Natural killer cell treated with Interleukin-12 subunit alpha and Interleukin-12 subunit beta and Interleukin-15 and Interleukin-18, amount 100 ng/mL, for 72 hours (primary cell): ENCODE measurements around the gene FAM24B. TPM values are rescaled to one million over a fixed set of nuclear protein-coding genes. Genes with fewer than 3 reads are reported as not detected.

Experiments used
- ATAC-seq, 2 donors: fragments of 150-1000 bp; cut with Tn5 transposase in 1 of 2; sonication (Bioruptor Pico), chemical (Tn5 transposase) in 1 of 2; 2 replicates each; pipeline ENCODE4 v1.10.0; 2021
- DNase-seq: peaks from one replicate; pipeline ENCODE4 v3.0.0; 2022; ENCODE audit warnings: low spot score
- H3K27ac Mint-ChIP-seq, 2 donors: 1 replicate in 1 of 2; 2 replicates in 1 of 2; pipeline ENCODE4 v1.8.0; 2022; ENCODE audit warnings: mixed read lengths in 2 of 2, mild to moderate bottlenecking in 1 of 2, moderate library complexity in 1 of 2
- H3K27me3 Mint-ChIP-seq, 2 donors: 1 replicate in 1 of 2; 2 replicates in 1 of 2; pipeline ENCODE4 v1.8.0; 2022; ENCODE audit warnings: mixed read lengths in 2 of 2
- H3K36me3 Mint-ChIP-seq: one replicate; pipeline ENCODE4 v1.8.0; 2022; ENCODE audit warnings: mixed read lengths
- H3K4me1 Mint-ChIP-seq, 2 donors: 1 replicate in 1 of 2; 2 replicates in 1 of 2; pipeline ENCODE4 v1.8.0; 2022; ENCODE audit warnings: low read depth in 2 of 2, mixed read lengths in 2 of 2, mild to moderate bottlenecking in 1 of 2
- H3K4me3 Mint-ChIP-seq: one replicate; pipeline ENCODE4 v1.8.0; 2022; ENCODE audit warnings: mixed read lengths
- H3K9me3 Mint-ChIP-seq: 2 replicates; pipeline ENCODE4 v1.8.0; 2022; ENCODE audit warnings: mixed read lengths
- total RNA-seq, 2 donors: library from RNA; stranded (reverse); gene quantifications; one replicate each; pipeline ENCODE4 v1.2.3, GENCODE V29; 2022

Gene FAM24B
- total RNA-seq, 2 donors from 2014 or later, result 3.0 to 19.7 TPM

DNA sequence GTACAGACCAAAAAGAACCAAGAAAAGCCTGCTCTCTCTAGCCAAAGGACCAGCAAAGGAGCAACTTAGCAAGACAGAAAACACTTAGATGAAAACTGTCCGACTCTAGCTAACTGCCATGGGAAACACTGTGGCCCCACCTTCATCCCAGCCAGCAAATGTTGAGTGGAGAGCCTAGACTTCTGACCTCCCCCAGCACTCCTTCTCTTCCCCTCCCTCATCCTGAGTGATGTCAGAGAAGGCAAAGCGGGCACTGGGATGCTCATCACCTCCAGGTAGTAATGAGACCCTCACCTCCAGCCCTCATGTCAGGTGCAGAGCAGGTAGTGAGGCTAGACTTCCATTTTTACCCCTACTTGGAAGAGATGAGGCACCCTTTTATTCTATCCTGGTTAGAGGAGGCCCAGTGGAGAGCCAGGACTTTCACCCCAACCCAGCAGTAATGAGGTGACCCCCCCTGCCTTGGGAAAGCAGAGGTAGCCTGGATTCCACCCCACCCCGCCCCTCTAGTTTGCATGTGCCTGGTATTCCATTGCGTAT lies 50.6 kb downstream of the FAM24B start:
- Mint-ChIP-seq H3K27me3 (peaks cover 11 to 13% of the 10 kb centered on the region in 2 donors), H3K36me3 (peaks cover 21% of the 10 kb centered on the region), H3K4me1 (no peaks in the 10 kb centered on the region), H3K4me3 (no peak overlapping the region), H3K27ac (no peak overlapping the region), H3K9me3 (no peaks in the 10 kb centered on the region)
- ATAC-seq (no peak), DNase-seq (no peak)

DNA sequence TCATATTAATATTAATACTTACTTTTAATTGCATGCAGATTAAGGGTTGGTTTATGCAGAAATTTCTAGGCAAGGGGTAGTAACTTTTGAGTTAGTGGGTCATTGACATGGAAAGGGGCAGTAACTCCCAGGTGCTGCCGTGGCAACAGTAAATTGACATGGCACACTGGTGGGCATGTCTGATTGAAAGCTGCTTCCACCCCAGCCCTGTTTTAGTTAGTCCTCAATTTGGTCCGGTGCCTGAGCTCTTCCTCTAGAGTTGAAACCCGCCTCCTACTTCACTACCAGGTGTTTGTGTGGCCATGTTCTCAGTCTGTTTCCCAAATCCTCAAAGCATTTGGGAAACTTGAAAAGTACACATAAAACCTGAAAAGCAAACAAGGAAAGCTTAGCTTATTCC lies 52.1 kb downstream of the FAM24B start:
- Mint-ChIP-seq H3K9me3 (no peaks in the 10 kb centered on the region), H3K27me3 (peaks cover 15 to 18% of the 10 kb centered on the region in 2 donors), H3K36me3 (peaks cover 15% of the 10 kb centered on the region), H3K4me3 (no peak overlapping the region), H3K4me1 (no peaks in the 10 kb centered on the region), H3K27ac (no peak overlapping the region)
- DNase-seq (no peak), ATAC-seq (no peak)

DNA sequence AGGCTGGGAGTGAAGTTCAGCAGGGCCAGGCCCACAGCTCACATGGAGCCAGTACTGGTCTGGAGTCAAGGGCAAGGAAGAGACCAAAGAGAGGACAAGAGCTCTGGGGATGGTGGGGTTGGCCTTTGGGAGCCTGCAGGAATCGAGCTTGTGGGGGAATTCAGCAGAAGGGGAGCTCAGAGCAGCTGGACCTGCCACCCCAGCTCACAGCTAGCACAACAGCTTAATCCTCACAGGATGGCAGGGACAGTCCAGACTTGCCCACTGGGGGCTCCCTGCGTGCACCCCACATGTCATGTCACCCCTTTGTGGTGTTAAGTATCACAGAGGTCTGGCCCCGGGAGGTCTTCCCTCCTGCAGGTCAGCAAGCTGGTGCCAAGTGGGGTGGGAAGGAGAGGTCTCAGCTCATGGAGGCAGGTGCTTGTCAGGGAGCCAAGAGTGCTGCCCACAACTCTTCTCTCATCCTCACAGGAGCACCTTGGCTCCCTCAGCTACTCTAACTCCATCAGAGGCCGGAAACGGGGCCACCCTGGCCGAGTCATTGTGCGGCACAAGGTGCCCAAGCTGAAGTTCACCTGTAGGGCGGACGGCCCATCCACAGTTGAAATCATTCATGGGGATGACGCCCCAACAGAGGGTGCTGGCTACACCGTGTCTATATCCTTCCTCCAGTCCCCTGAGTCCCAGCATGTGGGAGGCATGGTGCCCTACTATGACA lies 56.2 kb downstream of the FAM24B start:
- H3K36me3 Mint-ChIP-seq, result no peaks in the 10 kb centered on the region
- no peaks in the 10 kb centered on the region for H3K9me3 Mint-ChIP-seq
- H3K4me1 Mint-ChIP-seq, result no peaks in the 10 kb centered on the region
- no peak for DNase-seq
- peaks cover 42 to 49% of the 10 kb centered on the region in 2 donors for H3K27me3 Mint-ChIP-seq
- H3K4me3 Mint-ChIP-seq, result no peak overlapping the region
- H3K27ac Mint-ChIP-seq, result no peak overlapping the region
- peak in 1 of 2 donors; percentile 11 for ATAC-seq

DNA sequence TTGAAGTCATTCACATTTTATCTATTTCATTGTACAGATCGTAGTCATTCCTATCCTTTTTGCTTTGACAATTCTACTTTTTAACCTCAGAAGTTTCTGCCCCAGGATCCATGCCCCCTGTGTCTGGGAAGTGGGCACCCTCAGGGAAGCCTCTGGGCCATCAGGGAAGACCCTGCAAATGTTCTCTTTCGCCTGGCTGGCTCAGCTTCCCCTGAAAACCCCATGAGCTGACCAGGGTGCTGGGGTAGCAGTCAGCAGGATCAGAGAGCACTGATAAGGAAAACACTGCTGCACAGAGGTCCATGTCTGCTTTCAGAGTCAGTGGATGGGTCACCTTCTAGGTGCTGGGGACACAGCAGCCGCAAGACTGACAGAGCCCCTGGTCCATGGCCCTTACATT lies 57.6 kb downstream of the FAM24B start:
- H3K4me3 Mint-ChIP-seq, result no peak overlapping the region
- peaks cover 52 to 62% of the 10 kb centered on the region in 2 donors for H3K27me3 Mint-ChIP-seq
- H3K4me1 Mint-ChIP-seq, result no peaks in the 10 kb centered on the region
- DNase-seq (no peak), ATAC-seq (peak in 1 of 2 donors; percentile 3)
- H3K36me3 Mint-ChIP-seq, result no peaks in the 10 kb centered on the region
- H3K27ac Mint-ChIP-seq, result no peak overlapping the region
- H3K9me3 Mint-ChIP-seq, result no peaks in the 10 kb centered on the region

DNA sequence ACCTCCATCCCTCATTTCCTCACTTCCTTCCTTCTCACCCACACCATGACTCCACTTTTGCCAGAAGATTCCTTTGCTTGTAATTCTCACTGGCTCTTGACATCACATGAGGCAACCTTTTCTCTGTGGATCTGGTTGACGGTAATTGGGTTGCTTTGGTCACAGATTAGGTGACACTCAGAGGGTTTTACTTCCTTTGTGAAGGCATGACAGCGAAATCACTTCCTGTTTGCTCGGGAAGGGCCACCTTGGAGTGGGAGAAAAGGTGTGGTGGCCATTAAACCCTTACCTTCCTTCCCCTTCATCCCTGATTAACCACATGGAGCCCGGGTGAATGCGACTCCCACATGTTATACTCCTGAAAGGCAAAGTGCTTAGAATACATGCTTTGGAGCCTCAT lies 63.9 kb downstream of the FAM24B start:
- peaks cover 39 to 40% of the 10 kb centered on the region in 2 donors for H3K27me3 Mint-ChIP-seq
- no peaks in the 10 kb centered on the region for H3K36me3 Mint-ChIP-seq
- H3K4me3 Mint-ChIP-seq, result no peak overlapping the region

DNA sequence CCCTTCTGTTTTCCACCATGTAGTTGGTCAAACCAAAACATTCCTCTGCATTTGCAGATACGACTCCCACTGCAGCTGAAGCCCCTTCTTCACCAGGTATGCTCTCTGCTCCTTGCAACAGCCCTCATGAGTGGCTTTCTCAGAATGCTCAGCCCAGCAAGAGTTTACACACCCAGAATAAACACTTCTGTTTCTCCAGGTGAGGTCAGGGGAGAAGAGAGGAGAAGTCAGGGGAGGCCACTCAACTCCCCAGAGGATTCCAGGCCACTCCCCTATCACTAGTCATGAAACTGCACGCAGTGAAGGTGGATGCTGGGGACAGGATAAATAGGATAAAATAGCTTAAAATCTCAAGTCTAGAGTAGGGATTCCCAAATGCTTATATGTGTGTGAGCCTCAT lies 64.9 kb downstream of the FAM24B start:
- H3K9me3 Mint-ChIP-seq, result no peaks in the 10 kb centered on the region
- DNase-seq (no peak), ATAC-seq (no peak)
- no peaks in the 10 kb centered on the region for H3K4me1 Mint-ChIP-seq
- no peak overlapping the region for H3K27ac Mint-ChIP-seq
- no peak overlapping the region for H3K4me3 Mint-ChIP-seq
- H3K36me3 Mint-ChIP-seq, result no peaks in the 10 kb centered on the region
- peaks cover 32 to 33% of the 10 kb centered on the region in 2 donors for H3K27me3 Mint-ChIP-seq

More for the DNA sequence above, 63.9 kb downstream of the FAM24B start:
- Mint-ChIP-seq H3K27ac (no peak overlapping the region), H3K9me3 (no peaks in the 10 kb centered on the region), H3K4me1 (no peaks in the 10 kb centered on the region)
- DNase-seq (no peak), ATAC-seq (no peak)

DNA sequence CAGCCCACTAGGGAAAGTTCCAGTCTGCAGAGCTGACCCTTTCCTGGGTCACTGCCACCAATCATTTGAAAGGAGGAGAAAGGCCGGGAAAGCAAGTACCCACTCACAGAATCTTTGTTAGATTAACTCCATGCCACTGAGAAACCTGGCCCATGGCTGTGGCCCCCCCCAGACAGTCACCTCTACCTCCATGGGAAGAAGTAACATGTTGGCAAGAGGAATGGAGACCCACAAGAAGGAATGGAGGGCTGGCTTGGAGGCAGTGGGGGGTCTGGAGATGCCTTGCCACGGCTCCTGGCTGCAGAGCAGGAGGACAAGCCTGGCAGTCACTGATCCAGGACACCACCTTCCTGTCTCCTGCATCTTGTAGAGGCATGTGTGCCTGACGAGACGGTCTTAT lies 66.6 kb downstream of the FAM24B start:
- ATAC-seq (no peak), DNase-seq (no peak)
- Mint-ChIP-seq H3K36me3 (no peaks in the 10 kb centered on the region), H3K9me3 (no peaks in the 10 kb centered on the region), H3K4me3 (no peak overlapping the region), H3K4me1 (no peaks in the 10 kb centered on the region), H3K27ac (no peak overlapping the region), H3K27me3 (peaks cover 22 to 23% of the 10 kb centered on the region in 2 donors)

DNA sequence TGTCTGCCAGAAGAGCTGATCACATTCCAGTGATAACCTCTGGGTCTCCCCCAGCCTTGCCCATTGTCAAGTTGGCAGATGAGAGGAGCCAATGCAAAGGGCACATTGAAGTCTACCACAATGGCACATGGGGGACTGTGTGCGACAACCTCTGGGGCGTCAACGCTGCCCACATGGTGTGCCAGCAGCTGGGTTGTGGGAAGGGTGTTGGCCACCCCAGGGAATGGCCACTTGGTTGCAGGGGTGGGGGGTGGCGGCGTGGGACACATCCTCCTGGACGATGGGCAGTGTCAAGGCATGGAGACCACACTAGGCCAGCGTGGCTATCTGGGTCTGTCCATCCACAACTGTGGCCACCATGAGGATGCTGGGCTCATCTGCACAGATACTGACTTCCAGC lies 77.1 kb downstream of the FAM24B start:
- no peaks in the 10 kb centered on the region for H3K4me1 Mint-ChIP-seq
- H3K27me3 Mint-ChIP-seq, result peaks cover 12 to 13% of the 10 kb centered on the region in 2 donors
- no peak overlapping the region for H3K4me3 Mint-ChIP-seq
- H3K9me3 Mint-ChIP-seq, result no peaks in the 10 kb centered on the region
- ATAC-seq, result peak; percentile 39 to 51
- H3K27ac Mint-ChIP-seq, result no peak overlapping the region
- H3K36me3 Mint-ChIP-seq, result no peaks in the 10 kb centered on the region
- no peak for DNase-seq

Other genes starting within 250 kb of the FAM24B start
- gene C10orf120, start 179.7 kb downstream of the FAM24B start, total RNA-seq, result not detected
- gene CUZD1, start 33.7 kb downstream of the FAM24B start, total RNA-seq, result 1 to 10 TPM; 1.1 to 3.9 TPM
- gene FAM24A, start 31.0 kb upstream of the FAM24B start, total RNA-seq, result not detected
- gene C10orf88, start 74.6 kb upstream of the FAM24B start, total RNA-seq, result 10 to 100 TPM; 12.7 to 16.0 TPM
- gene PSTK, start 100.8 kb upstream of the FAM24B start, total RNA-seq, result 1 to 10 TPM; 3.4 to 3.5 TPM
- gene IKZF5, start 129.2 kb upstream of the FAM24B start, total RNA-seq, result 10 to 100 TPM; 21.4 to 22.1 TPM
- gene ACADSB, start 129.4 kb upstream of the FAM24B start, total RNA-seq, result 10 to 100 TPM; 15.0 to 24.0 TPM